Fibroblast of upper back skin (primary cell): ENCODE measurements around the gene GPC5.
A peak's percentile ranks its signal among the peaks of the same experiment; 100 is the strongest.
"Not testable (repeated sequence)": the region's sequence is repeated elsewhere in the genome, so short reads cannot be mapped to it uniquely, and the experiment has no call there.

Experiments used
- DNase-seq: peaks from one replicate; pipeline ENCODE4 v3.0.0-alpha.2; 2013

GPC5 gene

DNA sequence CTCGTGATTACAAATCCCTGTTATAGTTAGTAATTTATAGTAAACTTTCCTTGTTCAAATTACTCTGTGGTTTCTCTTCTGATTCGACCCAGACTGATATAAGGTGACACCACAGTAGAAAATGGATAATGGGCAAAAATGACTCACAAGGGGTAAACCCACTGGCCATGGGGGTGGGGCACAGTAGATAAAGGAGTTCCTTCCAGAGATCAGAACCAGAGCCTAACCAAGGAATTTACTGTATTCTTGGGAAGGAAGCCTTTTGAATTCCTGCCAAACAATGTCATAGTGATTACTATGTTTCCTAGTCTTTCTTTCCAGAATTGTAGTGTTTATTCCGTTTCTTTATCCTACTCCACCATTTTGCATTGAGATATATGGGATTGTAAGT lies 29.0 kb upstream of the GPC5 start:
- DNase-seq, result peak; percentile 78

DNA sequence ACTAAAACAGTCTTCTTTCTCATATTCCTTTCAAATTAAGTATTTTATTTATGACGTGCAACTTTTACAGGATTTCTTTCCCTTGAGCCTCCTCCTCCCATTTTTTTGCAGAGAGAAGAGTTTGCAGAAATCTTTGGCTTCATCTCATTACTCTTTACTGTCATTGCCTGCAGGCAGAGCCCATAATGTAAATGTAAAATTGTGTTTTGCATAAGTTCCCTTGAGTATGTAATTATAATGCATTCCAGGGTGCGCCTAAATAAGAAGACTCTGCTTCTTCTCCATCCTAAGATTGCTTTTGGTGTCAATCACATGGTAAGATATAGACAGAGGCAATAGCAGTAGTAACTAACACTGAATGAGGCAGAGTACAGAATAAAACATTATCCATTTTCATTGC lies 27.9 kb upstream of the GPC5 start:
- no peak for DNase-seq

DNA sequence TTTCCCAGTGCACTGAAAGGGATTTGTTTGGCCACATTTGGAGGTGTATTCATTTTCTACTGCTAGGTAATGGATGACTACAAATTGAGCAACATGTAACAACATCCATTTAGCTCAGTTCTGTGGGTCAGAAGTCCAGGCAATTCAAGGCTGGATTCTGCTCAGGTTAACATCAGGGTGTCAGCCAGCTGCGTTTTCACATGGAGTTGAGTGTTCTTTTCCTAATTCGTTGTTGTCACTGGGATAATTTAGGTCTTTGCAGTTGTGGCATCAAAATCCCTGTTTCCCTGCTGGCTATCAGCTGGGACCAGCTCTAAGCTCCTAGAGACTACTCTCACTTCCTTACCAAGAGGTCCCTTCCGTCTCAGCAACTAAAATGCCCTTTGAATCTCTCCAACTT lies 25.5 kb upstream of the GPC5 start:
- DNase-seq, result no peak

DNA sequence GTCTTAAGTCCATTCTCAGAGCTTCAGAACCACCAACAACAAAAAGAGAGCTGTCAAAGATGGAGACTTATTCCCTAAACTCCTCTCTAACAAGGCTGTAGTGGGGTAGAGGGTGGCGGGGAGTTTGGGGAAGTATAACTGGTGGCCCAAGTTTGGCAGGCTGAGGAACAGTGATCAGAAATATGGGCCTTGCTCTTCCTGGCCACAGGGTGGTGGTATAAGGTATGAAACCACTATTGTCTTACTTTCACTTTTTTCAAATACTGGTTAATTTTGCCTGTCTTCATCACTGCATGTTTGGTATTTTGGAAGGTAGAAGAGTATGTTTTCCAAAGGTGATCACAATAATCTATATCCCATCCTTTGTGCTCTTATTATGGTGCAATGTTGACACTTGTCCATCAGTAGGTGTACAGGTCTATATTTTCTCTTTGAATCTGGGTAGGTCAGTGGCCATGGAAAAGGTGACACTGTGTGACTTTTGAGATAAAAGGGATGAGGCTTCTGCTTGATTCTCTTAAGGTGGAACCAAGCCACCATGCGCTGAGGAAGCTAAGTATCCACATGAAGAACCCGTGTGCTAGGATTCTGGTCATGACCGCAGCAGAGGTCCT lies 23.2 kb upstream of the GPC5 start:
- peak; percentile 14 for DNase-seq

DNA sequence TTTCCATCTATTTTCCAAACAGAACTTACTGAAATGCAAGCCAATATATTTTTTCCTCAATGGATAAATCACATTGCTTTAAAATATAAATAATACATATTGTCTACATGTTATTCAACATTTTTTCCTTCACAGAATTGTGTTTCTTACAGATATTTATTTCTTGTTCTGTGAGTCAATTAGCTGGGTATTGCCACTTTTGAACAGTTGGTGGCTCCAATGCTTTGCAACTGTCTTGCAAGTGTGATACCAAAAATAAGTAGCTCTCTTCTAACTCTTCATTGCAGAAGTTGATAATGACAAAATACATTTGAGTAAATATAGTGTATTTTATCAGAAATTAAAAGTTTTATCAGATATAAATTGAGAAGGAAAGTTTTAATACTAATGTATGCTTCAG lies 17.1 kb upstream of the GPC5 start:
- peak; percentile 20 for DNase-seq

DNA sequence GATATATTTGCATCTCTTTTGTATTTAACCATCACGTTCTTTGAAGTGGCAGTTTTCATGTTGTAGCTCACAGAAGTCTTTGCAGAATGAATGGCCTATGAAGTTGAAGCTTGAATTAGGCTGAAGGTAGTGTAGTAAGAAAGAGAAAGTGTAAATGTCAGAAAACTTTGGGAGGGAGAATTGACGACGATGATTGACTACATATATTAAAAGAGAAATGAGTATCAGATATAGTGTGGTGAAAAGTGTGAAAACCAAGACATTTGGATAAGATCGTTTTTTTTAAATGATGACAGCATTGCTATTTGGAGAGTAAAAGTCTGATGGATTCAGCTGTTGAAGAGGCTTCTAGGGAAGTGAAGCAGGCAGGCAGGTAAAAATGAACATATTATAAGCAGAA lies 14.6 kb upstream of the GPC5 start:
- no peak for DNase-seq

DNA sequence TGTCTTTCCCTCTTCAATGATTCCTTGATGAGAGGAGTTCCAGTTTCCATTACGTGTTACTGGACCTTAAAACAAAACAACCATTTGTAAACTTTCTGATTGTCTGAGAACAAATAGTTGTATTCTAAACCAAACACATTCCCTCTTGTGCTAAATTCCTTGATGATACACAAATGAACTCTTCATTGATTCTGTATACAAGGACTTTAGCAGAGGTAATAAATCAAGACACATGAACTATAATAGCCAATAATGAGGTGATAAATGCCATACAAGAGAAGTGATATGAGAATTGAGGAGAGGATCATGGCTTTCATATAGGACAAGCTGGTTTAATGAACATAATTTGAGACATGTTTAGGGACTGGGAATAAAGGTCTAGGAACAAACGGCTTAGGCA lies 13.5 kb upstream of the GPC5 start:
- DNase-seq, result no peak

DNA sequence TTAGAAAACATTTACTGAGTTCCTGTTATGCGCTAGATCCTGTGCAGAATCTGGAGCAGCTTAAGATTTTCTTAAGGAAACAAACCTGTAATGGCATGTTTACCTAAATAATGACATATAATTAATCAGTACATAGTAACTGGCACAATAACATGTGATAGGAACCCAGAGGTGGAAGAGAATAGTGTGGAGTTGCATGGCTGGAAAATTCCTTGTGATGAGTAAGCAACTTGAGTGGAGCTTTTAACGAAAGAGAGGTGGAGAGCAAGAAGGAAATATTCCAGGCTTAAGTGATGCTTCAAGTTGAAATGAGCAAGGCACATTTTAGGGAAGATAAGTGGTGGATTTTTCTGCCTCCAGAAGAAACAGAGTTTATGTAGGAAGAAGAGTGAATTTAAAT lies 9.2 kb upstream of the GPC5 start:
- no peak for DNase-seq

DNA sequence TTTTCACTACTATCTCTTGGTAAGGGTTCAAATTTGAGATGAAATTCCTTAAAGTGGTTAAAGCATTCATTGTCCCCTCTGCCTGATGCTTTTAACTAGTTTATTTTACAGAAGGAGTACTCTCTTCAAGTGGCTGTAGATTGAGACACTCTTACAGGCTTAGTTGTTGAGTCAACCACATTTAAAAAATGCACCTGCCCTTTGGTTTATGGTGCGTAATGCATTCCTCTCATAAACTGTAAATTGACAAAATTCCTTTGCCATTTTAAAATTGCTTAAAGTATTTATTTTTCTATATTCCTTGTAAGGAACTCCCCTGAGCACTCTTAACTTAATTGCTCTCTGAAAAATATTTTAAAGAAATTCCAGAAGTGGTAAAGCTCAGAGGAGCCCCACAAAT lies 826 bp upstream of the GPC5 start:
- DNase-seq, result no peak

DNA sequence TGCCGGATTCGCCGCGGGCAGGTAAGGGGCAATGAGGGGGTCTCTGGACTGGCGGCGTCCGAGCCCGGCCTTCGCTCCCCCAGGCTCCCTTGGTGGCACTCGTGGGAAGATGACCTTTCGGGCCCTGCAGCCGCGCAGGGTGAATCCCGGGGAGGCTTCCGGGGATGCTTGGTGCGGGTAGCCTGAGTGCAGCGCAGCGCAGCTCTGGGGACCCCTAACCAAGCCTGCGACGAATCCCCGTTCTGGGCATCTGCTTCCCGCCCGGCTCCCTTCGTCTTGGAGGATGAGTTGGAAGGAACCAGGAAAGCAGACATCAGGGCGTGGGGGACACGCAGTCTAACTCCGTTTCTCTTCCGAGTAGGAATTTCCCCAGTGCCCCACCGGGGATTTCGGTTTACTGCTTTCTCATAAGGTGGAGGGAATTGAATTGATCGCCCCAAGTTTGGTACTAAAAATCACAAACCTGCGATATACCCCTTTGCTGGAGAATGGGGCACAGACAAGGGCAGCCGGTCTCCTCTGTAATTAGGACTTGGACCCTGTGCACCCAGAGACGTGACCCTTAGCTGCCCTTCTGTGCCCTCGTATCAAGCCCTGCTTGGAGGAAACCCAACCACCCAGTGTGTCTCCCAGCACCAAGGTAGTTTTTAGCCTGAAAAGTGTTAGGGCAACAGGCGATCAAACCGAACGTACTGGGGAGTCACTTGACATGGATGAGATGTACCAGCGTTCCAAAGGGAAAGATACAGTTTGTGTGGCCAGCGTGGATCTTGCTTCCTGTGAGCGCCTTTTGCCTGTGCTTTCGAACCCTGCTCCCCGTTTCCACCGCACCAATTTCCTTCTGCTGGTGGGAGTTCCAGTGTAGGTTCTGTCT lies 1.0 kb downstream of the GPC5 start:
- DNase-seq, result no peak

DNA sequence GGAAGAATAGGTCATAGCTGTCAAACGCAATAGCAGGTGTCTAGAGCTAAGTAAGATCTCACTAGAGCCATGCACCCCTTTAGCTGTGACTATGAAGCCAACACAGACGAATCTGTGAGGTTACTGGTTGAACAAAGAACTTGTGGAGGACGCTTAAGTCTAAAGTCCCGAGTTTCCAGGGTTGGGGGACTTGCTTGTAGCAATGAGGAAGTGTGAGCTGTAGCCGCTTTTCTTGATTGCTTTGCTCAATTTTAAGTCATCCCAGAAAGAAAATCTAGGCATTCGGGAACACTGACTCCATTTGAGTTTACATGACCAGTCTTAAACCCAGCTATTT lies 1.6 kb downstream of the GPC5 start:
- no peak for DNase-seq

DNA sequence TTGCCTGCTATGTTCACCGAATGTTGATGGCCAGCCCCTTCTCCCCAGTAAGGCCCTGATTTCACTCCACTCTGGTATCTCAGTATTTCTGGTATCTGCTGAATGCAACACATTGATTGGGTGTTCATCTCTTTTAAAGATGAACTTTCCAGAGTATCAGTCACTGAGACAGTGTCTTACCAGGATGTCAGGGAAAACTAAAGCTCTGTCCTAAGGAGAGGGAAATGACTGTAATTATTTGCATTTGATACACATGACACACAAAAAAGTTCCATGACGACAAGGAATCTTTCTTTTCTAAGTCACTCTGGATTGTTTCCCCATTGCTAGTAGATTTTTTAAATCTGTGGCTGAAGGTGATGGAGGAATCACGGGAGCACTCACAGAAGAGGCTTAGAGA lies 2.2 kb downstream of the GPC5 start:
- DNase-seq, result no peak

DNA sequence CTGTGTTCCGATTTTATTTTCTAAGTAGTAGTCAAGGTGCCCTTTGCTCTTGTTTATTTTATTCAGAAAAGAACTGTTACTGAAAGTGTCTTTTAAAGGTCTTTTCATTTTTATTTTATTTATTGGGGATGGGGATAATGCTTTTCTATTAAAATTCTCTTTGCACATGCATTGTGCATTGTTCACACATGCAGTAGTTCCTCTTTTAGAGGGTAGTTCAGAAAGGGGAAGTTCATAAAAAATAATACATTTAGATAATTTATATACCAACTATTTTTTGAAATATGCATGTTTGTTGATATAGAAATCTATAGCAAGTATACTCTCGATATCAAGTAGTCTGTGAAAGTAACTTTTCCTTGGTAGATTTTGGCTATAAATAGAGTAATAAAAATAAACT lies 3.5 kb downstream of the GPC5 start:
- DNase-seq, result no peak

DNA sequence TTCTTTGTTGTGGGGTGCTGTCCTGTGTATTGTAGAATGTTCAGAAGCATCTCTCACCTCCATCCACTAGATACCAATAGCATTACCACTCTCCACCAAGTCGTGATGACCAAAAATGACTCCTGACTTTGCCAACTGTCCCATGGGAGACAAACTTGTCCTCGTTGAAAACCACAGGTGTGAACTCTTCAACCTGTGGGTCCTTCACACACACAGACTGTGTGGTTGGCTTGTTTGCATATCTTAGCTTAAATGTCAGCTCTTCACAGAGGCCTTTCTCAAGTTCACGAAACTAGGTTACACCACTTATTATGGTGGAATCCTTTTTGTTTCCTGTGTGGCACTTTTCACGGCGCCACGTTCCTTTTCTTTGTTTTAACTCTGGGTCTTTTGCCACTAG lies 6.8 kb downstream of the GPC5 start:
- no peak for DNase-seq

DNA sequence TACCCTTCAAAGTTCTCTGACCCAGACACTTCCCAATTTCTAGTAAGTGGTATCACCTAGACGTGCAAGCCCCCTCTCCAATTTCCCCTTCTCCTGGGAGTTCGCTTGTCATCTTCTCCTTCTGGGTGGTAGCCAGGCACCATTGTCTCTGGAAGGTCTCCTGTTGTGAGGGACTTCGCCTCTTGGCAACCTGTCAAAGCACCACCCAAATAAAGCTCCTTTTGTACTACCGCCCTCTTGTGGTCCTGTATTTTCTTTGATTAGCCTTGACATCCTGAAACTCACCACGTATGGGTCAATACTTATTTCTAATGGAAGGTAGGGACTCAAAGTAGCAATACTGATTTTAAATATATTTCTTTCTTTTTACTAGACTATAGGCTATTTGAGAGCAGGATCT lies 8.2 kb downstream of the GPC5 start:
- DNase-seq, result peak; percentile 45

DNA sequence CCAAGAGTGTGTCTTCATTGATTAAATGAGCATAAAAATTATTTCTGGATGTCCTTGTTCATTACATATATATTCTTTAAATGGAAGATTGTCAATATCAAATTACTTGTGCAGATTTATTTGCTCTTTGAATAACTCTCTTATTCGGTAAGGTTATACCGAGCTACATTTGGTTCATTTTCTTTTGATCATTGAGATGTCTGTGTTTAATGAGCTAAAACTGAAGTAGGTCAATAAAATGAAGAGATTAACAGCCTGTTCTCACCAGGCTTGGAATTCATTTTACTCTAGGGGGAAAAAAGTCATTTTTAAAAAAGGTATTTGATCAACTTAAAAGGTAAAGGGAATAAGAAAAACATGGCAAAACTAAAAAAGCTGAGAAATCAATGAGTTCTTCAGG lies 10.6 kb downstream of the GPC5 start:
- no peak for DNase-seq

DNA sequence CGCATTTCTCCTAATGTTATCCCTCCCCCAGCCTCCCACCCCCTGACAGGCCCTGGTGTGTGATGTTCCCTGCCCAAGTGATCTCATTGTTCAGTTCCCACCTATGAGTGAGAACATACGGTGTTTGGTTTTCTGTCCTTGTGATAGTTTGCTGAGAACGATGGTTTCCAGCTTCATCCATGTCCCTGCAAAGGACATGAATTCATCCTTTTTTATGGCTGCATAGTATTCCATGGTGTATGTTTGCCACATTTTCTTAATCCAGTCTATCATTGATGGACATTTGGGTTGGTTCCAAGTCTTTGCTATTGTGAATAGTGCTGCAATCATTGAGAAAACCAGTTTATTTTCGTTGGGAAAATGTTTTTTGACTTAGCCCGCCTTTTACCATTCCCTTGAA lies 18.2 kb downstream of the GPC5 start:
- not testable (repeated sequence) for DNase-seq

DNA sequence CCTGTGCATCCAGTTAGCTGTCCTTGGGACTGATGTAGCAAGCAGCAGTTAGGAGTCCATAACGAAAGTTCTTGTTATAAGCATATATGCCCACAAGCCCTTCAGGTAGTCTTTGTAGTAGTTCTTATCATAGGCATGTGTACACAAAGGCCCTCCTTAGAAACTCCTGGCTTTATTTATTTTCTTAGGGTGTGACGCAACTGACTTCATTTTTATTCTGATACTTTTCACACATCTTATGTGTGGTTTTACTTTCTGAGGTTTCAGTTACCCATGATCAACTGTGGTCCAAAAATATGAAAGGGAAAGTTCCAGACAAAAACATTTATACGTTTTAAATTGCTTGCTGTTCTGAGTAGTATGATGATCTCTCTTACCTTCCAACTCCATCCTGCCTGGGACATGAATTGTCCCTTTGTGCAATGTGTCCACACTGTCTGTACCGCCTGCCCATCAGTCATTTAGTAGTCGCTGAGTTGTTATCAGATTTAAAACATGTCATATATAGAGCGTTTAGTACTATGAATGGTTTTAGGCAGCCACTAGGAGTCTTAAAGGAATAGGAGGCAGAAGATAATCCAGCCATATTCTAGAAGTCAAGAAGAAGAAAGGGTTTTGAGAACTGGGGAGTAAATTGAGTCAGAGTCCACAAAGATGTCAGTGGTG lies 19.4 kb downstream of the GPC5 start:
- DNase-seq, result no peak

DNA sequence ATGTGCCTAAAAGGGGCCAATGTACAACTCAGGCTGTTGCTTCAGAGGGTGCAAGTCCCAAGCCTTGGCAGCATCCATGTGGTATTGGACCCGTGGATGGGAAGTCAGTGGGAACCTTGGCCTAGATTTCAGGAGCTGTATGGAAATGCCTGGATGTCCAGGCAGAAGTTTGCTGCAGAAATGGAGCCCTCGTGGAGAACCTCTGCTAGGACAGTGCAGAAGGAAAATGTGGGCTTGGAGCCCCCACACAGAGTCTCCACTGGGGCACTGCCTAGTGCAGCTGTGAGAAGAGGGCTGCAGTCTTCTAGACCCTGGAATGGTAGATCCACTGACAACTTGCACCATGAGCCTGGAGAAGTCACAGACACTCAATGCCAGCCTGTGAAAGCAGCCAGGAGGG lies 28.5 kb downstream of the GPC5 start:
- no peak for DNase-seq

DNA sequence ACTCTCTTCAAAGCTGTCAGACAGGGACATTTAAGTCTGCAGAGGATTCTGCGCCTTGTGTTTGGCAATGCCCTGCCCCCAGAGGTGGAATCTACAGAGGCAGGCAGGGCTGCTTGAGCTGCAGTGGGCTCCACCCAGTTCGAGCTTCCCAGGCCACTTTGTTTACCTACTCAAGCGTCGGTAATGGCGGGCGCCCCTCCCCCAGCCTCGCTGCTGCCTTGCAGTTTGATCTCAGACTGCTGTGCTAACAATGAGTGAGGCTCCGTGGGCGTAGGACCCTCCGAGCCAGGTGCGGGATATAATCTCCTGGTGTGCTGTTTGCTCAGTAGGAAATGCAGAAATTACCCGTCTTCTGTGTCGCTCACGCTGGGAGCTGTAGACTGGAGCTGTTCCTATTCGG lies 40.3 kb downstream of the GPC5 start:
- DNase-seq, result not testable (repeated sequence)

DNA sequence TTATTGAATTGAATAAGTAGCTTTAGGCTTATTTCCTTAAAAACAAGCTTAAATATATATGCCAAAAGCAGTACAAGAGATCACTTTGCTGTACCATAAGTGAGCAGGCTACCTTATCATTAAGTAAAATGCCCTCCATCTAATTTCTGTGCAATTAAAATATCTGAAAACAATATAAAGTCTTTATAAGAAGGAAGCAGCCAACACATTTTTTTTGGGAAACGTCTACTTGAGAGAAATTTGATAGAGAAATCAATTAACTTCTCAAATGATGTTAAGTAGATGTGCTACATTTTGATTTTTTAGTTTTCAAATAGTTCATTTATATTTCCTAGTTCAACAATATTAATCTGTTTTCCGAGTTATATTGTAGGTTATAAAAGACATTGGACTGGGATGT lies 52.5 kb downstream of the GPC5 start:
- DNase-seq, result no peak

DNA sequence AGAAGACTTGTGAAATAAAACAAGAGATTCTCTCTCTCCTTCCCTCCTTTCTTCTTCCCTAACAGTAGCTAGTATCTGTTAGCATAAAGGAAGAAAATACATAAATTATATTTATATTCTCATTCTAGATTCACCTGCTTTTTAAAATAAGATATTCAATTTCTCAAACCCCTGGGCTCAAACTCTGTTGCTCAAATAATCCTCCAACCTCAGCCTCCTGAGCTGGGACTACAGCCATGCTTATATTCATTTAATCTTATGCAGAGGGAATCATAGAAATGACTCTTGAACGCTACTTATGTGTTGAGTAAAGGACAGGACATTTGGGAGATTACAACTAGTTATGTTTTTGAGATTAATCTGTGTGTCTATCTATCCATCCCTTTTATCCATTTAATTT lies 56.2 kb downstream of the GPC5 start:
- DNase-seq, result no peak

DNA sequence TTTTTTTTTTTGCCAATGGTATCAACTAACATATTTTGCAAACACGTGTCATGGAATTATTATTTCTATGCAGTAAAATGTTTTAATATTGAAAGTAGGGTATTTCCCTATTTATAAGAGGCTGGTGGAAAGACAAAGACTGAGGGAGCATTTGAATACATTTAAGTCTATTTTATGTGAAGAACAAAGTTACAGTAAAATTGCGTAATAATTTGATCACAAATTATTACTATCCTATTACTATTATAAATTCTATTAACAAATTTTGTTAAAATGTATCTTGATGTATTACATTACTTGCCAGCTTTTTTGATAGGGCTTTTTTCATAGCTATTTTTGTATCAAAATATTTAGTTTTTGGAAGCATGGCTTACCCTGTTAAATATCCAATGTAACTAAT lies 58.4 kb downstream of the GPC5 start:
- DNase-seq, result no peak

DNA sequence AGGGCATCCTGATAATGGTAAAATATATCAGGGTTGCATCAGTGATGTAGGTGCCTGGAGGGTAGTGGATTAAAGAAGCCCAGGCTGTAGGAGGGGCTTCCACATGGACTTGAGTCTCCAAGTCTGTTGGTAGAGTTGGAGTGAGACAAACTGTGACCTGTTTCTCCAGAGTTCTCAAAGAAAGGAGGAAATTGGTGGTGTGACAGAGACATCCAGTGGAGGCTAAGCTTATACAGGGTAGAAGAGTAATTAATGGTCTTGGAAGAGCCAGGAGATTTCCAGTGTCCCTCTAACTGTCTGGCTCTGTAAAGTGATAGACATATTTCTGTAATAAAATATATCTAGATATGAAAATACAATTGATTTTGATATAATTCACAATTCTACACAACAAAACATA lies 61.1 kb downstream of the GPC5 start:
- no peak for DNase-seq

DNA sequence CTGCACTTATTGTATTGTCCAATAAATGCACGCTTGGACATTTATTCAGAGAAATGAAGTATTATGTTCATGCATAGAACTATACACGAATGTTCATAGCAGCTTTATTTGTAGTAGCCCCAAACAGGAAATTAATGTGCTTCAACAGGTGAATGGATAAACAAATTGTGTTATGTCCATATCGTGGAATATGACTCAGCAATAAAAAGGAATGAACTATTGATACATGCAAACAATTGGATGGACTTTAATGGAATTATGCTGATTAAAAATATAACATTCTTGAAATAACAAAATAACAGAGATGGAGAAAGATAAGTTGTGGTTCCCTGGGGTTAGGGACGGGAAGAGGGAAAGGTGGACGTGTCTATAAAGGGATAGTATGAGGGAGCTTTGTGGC lies 65.9 kb downstream of the GPC5 start:
- no peak for DNase-seq
